ENCODE measurements around the gene LUZP4.

Gene LUZP4

DNA sequence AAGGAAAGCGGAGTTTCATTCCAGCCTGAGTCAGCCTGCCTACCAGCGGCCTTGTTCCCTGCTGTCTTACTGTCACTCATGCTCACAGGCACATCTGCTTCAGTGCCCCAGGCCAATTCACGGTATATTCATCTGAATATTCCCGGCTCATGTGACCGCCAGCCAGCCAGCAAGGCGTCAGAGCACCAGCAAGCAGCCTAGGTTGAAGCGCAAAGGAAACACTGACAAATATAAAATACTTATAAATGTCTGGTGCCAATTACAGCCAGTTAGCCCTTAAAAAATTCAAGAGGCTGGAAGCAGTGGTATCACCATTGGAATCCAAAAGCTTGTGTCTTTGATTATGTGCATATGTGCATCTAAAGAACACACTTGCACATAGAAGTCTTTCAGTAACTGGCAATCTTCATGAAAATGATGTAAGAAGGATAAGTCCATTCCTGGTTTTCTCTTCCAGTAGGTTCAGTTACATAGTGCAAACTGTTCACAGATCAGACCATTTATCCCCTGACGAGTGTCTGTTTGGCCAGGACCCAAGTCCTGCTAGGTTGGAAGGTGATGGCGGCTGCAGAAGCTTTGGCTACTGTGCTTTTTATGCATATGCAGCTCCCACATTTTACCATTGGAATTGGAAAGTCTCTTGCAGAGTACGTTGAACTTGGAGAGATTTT is 61.3 kb downstream of the LUZP4 start:
- Histone ChIP-seq H4K20me1 (no peaks in the 10 kb centered on the region), H3K4me1 (no peaks in the 10 kb centered on the region), H3K4me3 (no peak overlapping the region), H3K36me3 (no peaks in the 10 kb centered on the region), H3K9me3 (peaks cover 28% of the 10 kb centered on the region), H3K9ac (no peak overlapping the region), H3K27ac (no peak overlapping the region), H3K27me3 (peaks cover 51% of the 10 kb centered on the region), H3K4me2 (no peak overlapping the region)
- TF ChIP-seq Cebpa-rat (IDR thresholded peaks at IDR 0.05), result no peak

DNA sequence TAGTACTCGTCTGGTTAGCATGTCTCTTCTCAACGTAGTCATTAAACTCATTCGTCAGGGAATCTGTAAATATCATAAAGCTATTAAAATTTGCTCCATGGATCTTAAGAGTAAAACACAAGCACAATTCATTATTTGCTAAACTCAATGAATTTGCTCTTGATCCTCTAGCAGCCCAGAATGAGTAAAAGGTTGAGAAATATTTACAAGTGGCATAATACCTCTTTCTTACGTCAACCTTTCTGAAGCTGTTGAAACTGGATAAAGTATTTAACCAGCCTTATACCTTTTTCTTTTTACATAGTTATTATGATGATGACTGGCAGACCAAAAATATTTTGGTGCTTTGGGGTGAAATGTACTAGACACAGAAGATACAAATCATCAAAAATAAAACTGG is 66.9 kb downstream of the LUZP4 start:
- no peak for TF ChIP-seq Cebpa-rat (IDR thresholded peaks at IDR 0.05)
- H3K4me3 ChIP-seq, result no peak overlapping the region
- no peaks in the 10 kb centered on the region for H3K36me3 ChIP-seq
- no peak overlapping the region for H3K9ac ChIP-seq
- peaks cover 7% of the 10 kb centered on the region for H3K9me3 ChIP-seq
- no peak overlapping the region for H3K4me2 ChIP-seq
- no peaks in the 10 kb centered on the region for H3K4me1 ChIP-seq
- H4K20me1 ChIP-seq, result no peaks in the 10 kb centered on the region
- H3K27me3 ChIP-seq, result peaks cover 80% of the 10 kb centered on the region
- no peak overlapping the region for H3K27ac ChIP-seq
